Kidney (tissue), 14 donors: ENCODE measurements around the gene ZNF689. TPM values are rescaled to one million over a fixed set of nuclear protein-coding genes. Genes with fewer than 3 reads are reported as not detected.

Experiments
- DNase-seq, 5 donors: peaks; one replicate each; pipeline ENCODE4 v3.0.0-alpha.2; 2013 to 2020
- FAIRE-seq: peaks from 2 replicates; lab custom pipeline; 2012; peaks lifted over from hg19 to GRCh38; lab: Jason Lieb, UNC
- H3K27ac ChIP-seq, 2 donors: one replicate each; pipeline ENCODE4 v1.7.0; 2013; ENCODE audit warnings: low read depth in 2 of 2, low read length in 2 of 2, inconsistent platforms in 1 of 2
- H3K27me3 ChIP-seq: one replicate; pipeline ENCODE4 v1.7.1; 2013; ENCODE audit warnings: low read length, inconsistent platforms; ENCODE audit not compliant: control insufficient read depth, insufficient read depth
- H3K36me3 ChIP-seq, 3 donors: one replicate each; pipeline versions ENCODE4 v1.7.0 to v1.7.1; 2013; ENCODE audit warnings: low read length in 3 of 3, control low read depth in 1 of 3, inconsistent platforms in 1 of 3; ENCODE audit not compliant: insufficient read depth in 3 of 3, control insufficient read depth in 2 of 3
- H3K4me1 ChIP-seq, 3 donors: one replicate each; pipeline versions ENCODE4 v1.7.0 to v1.7.1; 2013; ENCODE audit warnings: low read length in 3 of 3, inconsistent platforms in 1 of 3, low read depth in 1 of 3; ENCODE audit not compliant: control insufficient read depth in 2 of 3, insufficient read depth in 2 of 3
- H3K4me3 ChIP-seq, 3 donors: one replicate each; pipeline versions ENCODE4 v1.7.0 to v1.8.1; 2013; ENCODE audit warnings: low read length in 3 of 3, control low read depth in 1 of 3, inconsistent platforms in 1 of 3
- H3K9ac ChIP-seq, 3 donors: one replicate each; pipeline versions ENCODE4 v1.7.0 to v1.7.1; 2013; ENCODE audit warnings: low read length in 3 of 3, control low read depth in 1 of 3, inconsistent platforms in 1 of 3
- H3K9me3 ChIP-seq, 3 donors: one replicate each; pipeline versions ENCODE4 v1.7.0 to v1.7.1; 2013; ENCODE audit warnings: low read length in 3 of 3, control low read depth in 1 of 3, inconsistent platforms in 1 of 3; ENCODE audit not compliant: control insufficient read depth in 2 of 3, insufficient read depth in 1 of 3
- intact Hi-C: fragments of 100-400 bp; cut with DNase I; formaldehyde crosslinking; loops from one replicate; pipeline ENCODE4 v1.11.1; 2022
- polyA plus RNA-seq: library from polyadenylated mRNA; stranded (reverse); fragments of 350-450 nt; fragmentation: Illumina TruSeq; extraction: RNeasy Lipid Tissue Mini Kit (QIAGEN cat#74804); gene quantifications from one replicate; pipeline ENCODE4 v1.2.3, GENCODE V29; 2014; ENCODE audit warnings: low read depth, low replicate concordance; ENCODE audit not compliant: insufficient read depth
- total RNA-seq: library from RNA; stranded (reverse); fragmentation: NEBNext Ultra II Directional; extraction: Animal tissue kit (Norgen Biotek cat#: 25700); gene quantifications from one replicate; pipeline ENCODE4 v1.2.1, GENCODE V29; 2021
- TF ChIP-seq, protein P1 (sequence below): IDR thresholded peaks from 3 replicates; pipeline ENCODE4 v1.5.1; 2012; ENCODE audit warnings: mild to moderate bottlenecking, moderate library complexity, borderline replicate concordance; ENCODE audit not compliant: insufficient read depth; ENCODE audit errors: extremely low read depth
- donor health status: control.
- donor health status: control.
- donor health status: control.
- donor health status: control.
- donor health status: control.
- donor health status: DM: yes; HTN: yes; CAD: no.
- donor health status: Normal renal cell carcinoma (clear cell type).

ZNF689 gene
- total and polyA plus RNA-seq, 2 donors from 2014 or later, result 3.9 to 9.0 TPM

DNA sequence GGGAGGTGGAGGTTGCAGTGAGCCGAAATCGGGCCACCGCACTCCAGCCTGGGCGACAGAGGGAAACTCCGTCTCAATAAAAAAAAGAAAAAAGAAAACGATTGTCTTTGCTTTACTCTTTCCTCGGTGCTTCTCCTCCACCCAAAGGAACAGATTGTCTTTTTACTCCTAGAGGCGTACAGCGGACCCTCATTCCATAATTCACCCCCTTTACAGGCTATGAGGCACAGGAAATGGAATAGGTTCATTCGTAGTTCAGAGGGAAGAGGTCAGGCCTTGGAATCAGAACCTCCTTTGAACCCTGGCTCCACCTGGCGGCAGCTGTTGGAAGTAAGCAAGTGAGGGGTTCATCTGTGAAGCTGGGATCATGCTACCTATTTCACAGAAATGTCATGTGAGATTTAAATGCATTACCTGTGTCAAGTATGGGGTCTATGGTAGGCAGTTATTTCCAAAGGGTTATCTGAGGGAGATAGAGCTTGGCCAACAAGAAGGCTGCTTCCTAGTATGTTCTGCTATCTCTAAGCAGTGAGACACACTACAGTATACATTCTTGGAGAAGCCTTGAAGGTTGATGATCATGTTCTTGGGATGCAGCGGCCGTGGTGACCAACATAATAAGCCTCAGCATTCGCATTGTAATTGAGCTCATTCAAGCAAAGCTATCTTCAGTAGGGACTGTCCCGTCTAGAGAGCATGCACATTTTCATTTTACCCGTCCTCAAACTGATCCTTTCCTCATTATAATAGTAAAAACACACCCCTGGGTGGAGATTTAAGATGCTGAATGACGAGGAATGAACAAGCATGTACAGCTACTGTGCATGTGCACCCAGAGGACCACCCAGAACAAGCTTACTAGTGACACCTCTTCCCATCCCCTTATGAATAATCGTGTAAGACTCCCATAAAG, 18.7 kb upstream of the ZNF689 start:
- H3K4me1 ChIP-seq, result no peaks in the 10 kb centered on the region
- H3K27ac ChIP-seq, result no peak overlapping the region

DNA sequence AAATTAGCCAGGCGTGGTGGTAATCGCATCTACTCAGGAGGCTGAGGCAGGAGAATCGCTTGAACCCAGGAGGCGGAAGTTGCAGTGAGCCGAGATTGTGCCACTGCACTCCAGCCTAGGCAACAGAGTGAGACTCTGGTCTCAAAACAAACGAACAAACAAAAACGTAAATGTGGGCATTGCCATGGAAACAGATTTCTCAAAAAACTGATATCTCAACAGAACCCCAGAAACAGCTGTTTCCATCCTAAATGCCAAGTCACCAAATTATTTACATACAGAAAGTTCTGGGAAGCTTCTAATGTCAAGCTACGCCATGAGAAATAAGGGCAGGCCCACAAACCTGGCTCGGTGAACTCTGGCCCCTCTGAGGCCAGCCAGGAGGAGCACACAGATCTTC, 16.0 kb upstream of the ZNF689 start:
- Histone ChIP-seq H3K9ac (no peak overlapping the region), H3K9me3 (no peaks in the 10 kb centered on the region), H3K4me1 (peaks cover 0 to 8% (median 2%) of the 10 kb centered on the region in 3 donors), H3K4me3 (no peak overlapping the region), H3K27me3 (no peaks in the 10 kb centered on the region), H3K36me3 (no peaks in the 10 kb centered on the region), H3K27ac (no peak overlapping the region)
- TF ChIP-seq, protein P1, sequence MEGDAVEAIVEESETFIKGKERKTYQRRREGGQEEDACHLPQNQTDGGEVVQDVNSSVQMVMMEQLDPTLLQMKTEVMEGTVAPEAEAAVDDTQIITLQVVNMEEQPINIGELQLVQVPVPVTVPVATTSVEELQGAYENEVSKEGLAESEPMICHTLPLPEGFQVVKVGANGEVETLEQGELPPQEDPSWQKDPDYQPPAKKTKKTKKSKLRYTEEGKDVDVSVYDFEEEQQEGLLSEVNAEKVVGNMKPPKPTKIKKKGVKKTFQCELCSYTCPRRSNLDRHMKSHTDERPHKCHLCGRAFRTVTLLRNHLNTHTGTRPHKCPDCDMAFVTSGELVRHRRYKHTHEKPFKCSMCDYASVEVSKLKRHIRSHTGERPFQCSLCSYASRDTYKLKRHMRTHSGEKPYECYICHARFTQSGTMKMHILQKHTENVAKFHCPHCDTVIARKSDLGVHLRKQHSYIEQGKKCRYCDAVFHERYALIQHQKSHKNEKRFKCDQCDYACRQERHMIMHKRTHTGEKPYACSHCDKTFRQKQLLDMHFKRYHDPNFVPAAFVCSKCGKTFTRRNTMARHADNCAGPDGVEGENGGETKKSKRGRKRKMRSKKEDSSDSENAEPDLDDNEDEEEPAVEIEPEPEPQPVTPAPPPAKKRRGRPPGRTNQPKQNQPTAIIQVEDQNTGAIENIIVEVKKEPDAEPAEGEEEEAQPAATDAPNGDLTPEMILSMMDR, result no peak
- FAIRE-seq (no peak), DNase-seq (no peak)
- intact Hi-C loops, result no loop called here

More for the DNA sequence above, 18.7 kb upstream of the ZNF689 start:
- intact Hi-C loops, result no loop called here
- TF ChIP-seq, protein P1, result peak; percentile 90
- FAIRE-seq (no peak), DNase-seq (peak; percentile 88 to 96 (median 89))
- Histone ChIP-seq H3K9me3 (no peaks in the 10 kb centered on the region), H3K36me3 (no peaks in the 10 kb centered on the region), H3K4me3 (peak overlapping the region; percentile 5 to 43 (median 27)), H3K9ac (no peak overlapping the region), H3K27me3 (no peaks in the 10 kb centered on the region)

DNA sequence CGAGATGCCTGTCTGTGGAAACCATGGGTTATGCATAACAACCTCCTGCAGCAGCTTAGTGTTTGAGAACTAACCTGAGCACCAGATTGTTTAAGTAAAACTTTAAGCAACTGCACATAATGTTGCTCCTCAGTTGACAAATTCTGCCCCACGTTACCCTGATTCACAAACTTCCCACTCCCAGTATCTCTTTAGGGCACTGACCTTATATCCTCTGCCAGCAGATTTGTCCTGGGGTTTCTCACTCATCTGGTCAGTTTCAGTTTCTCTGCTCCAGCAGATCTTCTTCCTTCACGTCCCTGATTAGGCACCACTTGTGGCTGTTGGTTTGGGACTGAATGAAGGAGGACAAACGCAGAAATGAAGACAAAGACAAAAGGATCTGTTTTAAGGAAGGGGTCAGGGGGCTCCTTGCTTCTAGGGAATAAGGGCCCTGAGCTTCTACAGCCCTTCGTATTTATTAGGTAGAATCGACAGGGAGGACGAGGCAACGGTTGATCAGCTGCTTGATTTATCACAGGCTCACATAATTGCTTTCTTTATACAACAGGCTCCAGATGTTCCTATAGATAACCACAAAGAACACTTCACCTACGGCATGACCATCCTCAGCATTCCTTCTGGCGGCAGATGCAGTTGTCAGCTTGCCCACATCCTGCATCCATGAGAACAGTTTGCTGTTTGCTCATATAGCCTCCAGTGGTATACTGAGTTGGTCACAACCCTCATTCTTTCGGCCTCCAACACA, 13.5 kb upstream of the ZNF689 start:
- no peaks in the 10 kb centered on the region for H3K9me3 ChIP-seq
- intact Hi-C loops, result no loop called here
- TF ChIP-seq, protein P1, result no peak
- no peak overlapping the region for H3K27ac ChIP-seq
- no peaks in the 10 kb centered on the region for H3K36me3 ChIP-seq
- H3K9ac ChIP-seq, result no peak overlapping the region
- H3K4me1 ChIP-seq, result peaks cover 8 to 14% (median 11%) of the 10 kb centered on the region in 3 donors
- H3K27me3 ChIP-seq, result no peaks in the 10 kb centered on the region
- no peak overlapping the region for H3K4me3 ChIP-seq
- DNase-seq, result no peak
- FAIRE-seq, result no peak
